Body of pancreas (tissue), 4 donors: ENCODE data around the gene BDKRB1. TPM values are rescaled to one million over a fixed set of nuclear protein-coding genes. Genes with fewer than 3 reads are reported as not detected.

Experiments used
- ATAC-seq: fragments of 150-250 bp; one replicate; pipeline ENCODE4 v1.9.1; 2016
- DNase-seq, 4 donors: peaks; one replicate each; pipeline ENCODE4 v3.0.0-alpha.2; 2019
- H3K27ac ChIP-seq, 4 donors: fragments of 200-600 bp; sonication (generic); 1 replicate in 3 of 4; 2 replicates in 1 of 4; pipeline versions ENCODE4 v1.5.1 to v1.6.1; 2016 to 2019; ENCODE audit warnings: mild to moderate bottlenecking in 1 of 4, mixed read lengths in 1 of 4, moderate library complexity in 1 of 4
- H3K27me3 ChIP-seq, 2 donors: fragments of 200-600 bp; sonication (generic); one replicate each; pipeline ENCODE4 v1.6.0; 2016; ENCODE audit warnings: mild to moderate bottlenecking in 1 of 2
- H3K36me3 ChIP-seq, 2 donors: fragments of 200-600 bp; sonication (generic); replicated peaks in 1 of 2; 2 replicates each; pipeline ENCODE4 v1.5.1; 2016; ENCODE audit warnings: low read depth in 2 of 2; ENCODE audit not compliant: insufficient read depth in 1 of 2
- H3K4me1 ChIP-seq: fragments of 200-600 bp; sonication (generic); one replicate; pipeline ENCODE4 v1.6.0; 2016
- H3K4me3 ChIP-seq, 2 donors: fragments of 200-600 bp; sonication (generic); 1 replicate in 1 of 2; 2 replicates in 1 of 2; pipeline ENCODE4 v1.5.1; 2016 to 2019
- H3K9me3 ChIP-seq, 3 donors: fragments of 200-600 bp; sonication (generic); 1 replicate in 2 of 3; 2 replicates in 1 of 3; pipeline ENCODE4 v1.5.1; 2016
- CTCF ChIP-seq, 7 experiments: fragments of 450-650 bp in 4 of 7; fragments of 200-600 bp in 3 of 7; sonication (generic) in 3 of 7; IDR thresholded peaks; one replicate each; pipeline ENCODE4 v1.5.1; 2016 to 2019; ENCODE audit warnings: antibody characterized with exemption in 7 of 7
- POLR2A ChIP-seq, 3 donors: fragments of 450-650 bp; IDR thresholded peaks; one replicate each; pipeline ENCODE4 v1.6.1; 2016; ENCODE audit warnings: antibody characterized with exemption in 3 of 3, mild to moderate bottlenecking in 2 of 3
- WGBS, 2 donors: methylation state at CpG; one replicate each; pipeline ENCODE4 v1.1.5; 2017; 5-methylcytosine and 5-hydroxymethylcytosine counted together
- intact Hi-C: fragments of 100-400 bp; cut with DNase I; formaldehyde crosslinking; loops from one replicate; pipeline ENCODE4 v1.15.1; 2023
- total RNA-seq, 2 donors: library from RNA; depleted of rRNA; stranded (reverse); fragments of >200 nt; gene quantifications; one replicate each; pipeline ENCODE4 v1.1.0, GENCODE V29; 2016

BDKRB1 gene
- total RNA-seq, 2 donors from 2014 or later: not detected

- H3K27me3 ChIP-seq: no peaks in the 10 kb centered on the region
- no peak overlapping the region for H3K4me3 ChIP-seq
- ATAC-seq (no peak), DNase-seq (no peak)
- intact Hi-C loops: no loop called here
- H3K4me1 ChIP-seq: peaks cover 2% of the 10 kb centered on the region
- no peak overlapping the region for H3K27ac ChIP-seq
- 76 to 80% methylated on average over 4 of the region's 4 CpGs for WGBS, 2 donors
- H3K36me3 ChIP-seq: no peaks in the 10 kb centered on the region
- no peaks in the 10 kb centered on the region for H3K9me3 ChIP-seq
- TF ChIP-seq CTCF (IDR thresholded peaks at IDR 0.05) (no peak), POLR2A (IDR thresholded peaks at IDR 0.05) (no peak)
Observed at GRCh38 chr14:96212896-96213295, 43.1 kb upstream of the BDKRB1 start.

GRCh38 chr14:96213871-96214465, 42.0 kb upstream of the BDKRB1 start:
- WGBS, 2 donors: 74 to 78% methylated on average over 7 to 8 of the region's 10 CpGs
- Histone ChIP-seq H3K4me1 (no peaks in the 10 kb centered on the region), H3K27ac (no peak overlapping the region), H3K27me3 (no peaks in the 10 kb centered on the region), H3K9me3 (no peaks in the 10 kb centered on the region), H3K36me3 (no peaks in the 10 kb centered on the region), H3K4me3 (no peak overlapping the region)
- intact Hi-C loops: no loop called here
- ATAC-seq: no peak
- DNase-seq: no peak
- TF ChIP-seq CTCF (IDR thresholded peaks at IDR 0.05): no peak
- no peak for TF ChIP-seq POLR2A (IDR thresholded peaks at IDR 0.05)

- no peak for TF ChIP-seq POLR2A (IDR thresholded peaks at IDR 0.05)
- no peak for TF ChIP-seq CTCF (IDR thresholded peaks at IDR 0.05)
- Histone ChIP-seq H3K27ac (no peak overlapping the region), H3K4me3 (no peak overlapping the region), H3K4me1 (no peaks in the 10 kb centered on the region), H3K9me3 (no peaks in the 10 kb centered on the region), H3K36me3 (no peaks in the 10 kb centered on the region), H3K27me3 (no peaks in the 10 kb centered on the region)
- intact Hi-C loops: no loop called here
- DNase-seq (no peak), ATAC-seq (no peak)
- WGBS, 2 donors: 74 to 81% methylated on average over 4 of the region's 4 CpGs
Observed at GRCh38 chr14:96214793-96215192, 41.2 kb upstream of the BDKRB1 start.

GRCh38 chr14:96215452-96216244, 40.4 kb upstream of the BDKRB1 start:
- Histone ChIP-seq H3K36me3 (no peaks in the 10 kb centered on the region), H3K9me3 (no peaks in the 10 kb centered on the region), H3K27ac (no peak overlapping the region), H3K4me1 (no peaks in the 10 kb centered on the region), H3K4me3 (no peak overlapping the region), H3K27me3 (no peaks in the 10 kb centered on the region)
- DNase-seq (no peak), ATAC-seq (no peak)
- 77 to 81% methylated on average over 6 to 7 of the region's 7 CpGs for WGBS, 2 donors
- intact Hi-C loops: no loop called here
- TF ChIP-seq CTCF (IDR thresholded peaks at IDR 0.05): no peak
- TF ChIP-seq POLR2A (IDR thresholded peaks at IDR 0.05): no peak
